GM18526 (cell line): ENCODE data around the gene TMEM179B.
A peak's percentile ranks its signal among the peaks of the same experiment; 100 is the strongest.

Experiments
- POLR2A ChIP-seq: IDR thresholded peaks from 3 replicates; pipeline ENCODE4 v1.6.1; 2011; ENCODE audit not compliant: insufficient read length; ENCODE audit errors: extremely low read depth

The TMEM179B gene

GRCh38 chr11:62787005-62787759, at the start of gene TMEM179B:
Gene TMEM179B, plus strand, starts transcription at chr11:62787402. Its CDS starts 30 bp downstream, at chr11:62787432.
- peak; percentile 98 for TF ChIP-seq POLR2A

- no peak for TF ChIP-seq POLR2A
Observed at GRCh38 chr11:62747475-62748160, 39.6 kb upstream of the TMEM179B start.

- no peak for TF ChIP-seq POLR2A
Observed at GRCh38 chr11:62752177-62752785, 34.9 kb upstream of the TMEM179B start.

- no peak for TF ChIP-seq POLR2A
Observed at GRCh38 chr11:62752994-62753735, 34.0 kb upstream of the TMEM179B start.

GRCh38 chr11:62753736-62754603, 33.2 kb upstream of the TMEM179B start, which contains the start of gene ZBTB3:
Gene ZBTB3, minus strand, starts transcription at chr11:62754160. Its CDS starts 496 bp downstream, at chr11:62753664.
- TF ChIP-seq POLR2A: peak; percentile 65

- no peak for TF ChIP-seq POLR2A
Observed at GRCh38 chr11:62755086-62755615, 32.1 kb upstream of the TMEM179B start.

GRCh38 chr11:62757846-62758788, 29.1 kb upstream of the TMEM179B start:
- TF ChIP-seq POLR2A: no peak

- TF ChIP-seq POLR2A: no peak
Observed at GRCh38 chr11:62770778-62771143, 16.4 kb upstream of the TMEM179B start.

GRCh38 chr11:62771144-62772021, 15.8 kb upstream of the TMEM179B start, which contains the start of gene TAF6L:
Gene TAF6L, plus strand, starts transcription at chr11:62771396. Its CDS starts 4,388 bp downstream, at chr11:62775784.
- TF ChIP-seq POLR2A: peak; percentile 57

GRCh38 chr11:62774407-62774806, 12.8 kb upstream of the TMEM179B start:
- TF ChIP-seq POLR2A: no peak

- TF ChIP-seq POLR2A: no peak
Observed at GRCh38 chr11:62775646-62776045, 11.6 kb upstream of the TMEM179B start.

- TF ChIP-seq POLR2A: no peak
Observed at GRCh38 chr11:62777389-62777788, 9.8 kb upstream of the TMEM179B start.
